Osteocyte (in vitro differentiated cells): Measurements from ENCODE around the gene RCBTB2. TPM values are rescaled to one million over a fixed set of nuclear protein-coding genes. Genes with fewer than 3 reads are reported as not detected.

Source experiments
- DNase-seq: peaks from one replicate; pipeline ENCODE4 v3.0.0; 2021; ENCODE audit warnings: mixed read lengths; ENCODE audit not compliant: unreplicated experiment; ENCODE audit errors: extremely low spot score
- H3K27ac Mint-ChIP-seq: one replicate; pipeline ENCODE4 v1.8.0; 2021; ENCODE audit warnings: mild to moderate bottlenecking, mixed read lengths; ENCODE audit not compliant: unreplicated experiment
- H3K27me3 Mint-ChIP-seq: one replicate; pipeline ENCODE4 v1.8.0; 2021; ENCODE audit warnings: mixed read lengths; ENCODE audit not compliant: unreplicated experiment
- H3K36me3 Mint-ChIP-seq: one replicate; pipeline ENCODE4 v1.8.0; 2021; ENCODE audit warnings: mixed read lengths; ENCODE audit not compliant: unreplicated experiment
- H3K4me1 Mint-ChIP-seq: one replicate; pipeline ENCODE4 v1.8.0; 2021; ENCODE audit warnings: mixed read lengths; ENCODE audit not compliant: unreplicated experiment
- H3K4me3 Mint-ChIP-seq: one replicate; pipeline ENCODE4 v1.8.0; 2021; ENCODE audit warnings: mild to moderate bottlenecking, moderate library complexity, mixed read lengths; ENCODE audit not compliant: unreplicated experiment
- H3K9me3 Mint-ChIP-seq: one replicate; pipeline ENCODE4 v1.8.0; 2021; ENCODE audit warnings: mixed read lengths; ENCODE audit not compliant: unreplicated experiment
- CTCF ChIP-seq: fragments of 200-600 bp; sonication (generic); IDR thresholded peaks from 2 replicates; pipeline ENCODE4 v1.5.0; 2021; ENCODE audit warnings: antibody characterized with exemption, mild to moderate bottlenecking, moderate library complexity
- total RNA-seq: library from RNA; stranded (reverse); gene quantifications from 2 replicates; pipeline ENCODE4 v1.2.1, GENCODE V29; 2021

RCBTB2 gene
- total RNA-seq, 1 donor from 2014 or later = 12.1 TPM

- no peaks in the 10 kb centered on the region for H3K36me3 Mint-ChIP-seq
- DNase-seq = no peak
- no peak for TF ChIP-seq CTCF
- no peaks in the 10 kb centered on the region for H3K27me3 Mint-ChIP-seq
- no peak overlapping the region for H3K27ac Mint-ChIP-seq
- H3K4me1 Mint-ChIP-seq = peaks cover 41% of the 10 kb centered on the region
- no peaks in the 10 kb centered on the region for H3K9me3 Mint-ChIP-seq
- no peak overlapping the region for H3K4me3 Mint-ChIP-seq
Measured at GRCh38 chr13:48569104-48569666, 36.3 kb upstream of the RCBTB2 start.

DNA sequence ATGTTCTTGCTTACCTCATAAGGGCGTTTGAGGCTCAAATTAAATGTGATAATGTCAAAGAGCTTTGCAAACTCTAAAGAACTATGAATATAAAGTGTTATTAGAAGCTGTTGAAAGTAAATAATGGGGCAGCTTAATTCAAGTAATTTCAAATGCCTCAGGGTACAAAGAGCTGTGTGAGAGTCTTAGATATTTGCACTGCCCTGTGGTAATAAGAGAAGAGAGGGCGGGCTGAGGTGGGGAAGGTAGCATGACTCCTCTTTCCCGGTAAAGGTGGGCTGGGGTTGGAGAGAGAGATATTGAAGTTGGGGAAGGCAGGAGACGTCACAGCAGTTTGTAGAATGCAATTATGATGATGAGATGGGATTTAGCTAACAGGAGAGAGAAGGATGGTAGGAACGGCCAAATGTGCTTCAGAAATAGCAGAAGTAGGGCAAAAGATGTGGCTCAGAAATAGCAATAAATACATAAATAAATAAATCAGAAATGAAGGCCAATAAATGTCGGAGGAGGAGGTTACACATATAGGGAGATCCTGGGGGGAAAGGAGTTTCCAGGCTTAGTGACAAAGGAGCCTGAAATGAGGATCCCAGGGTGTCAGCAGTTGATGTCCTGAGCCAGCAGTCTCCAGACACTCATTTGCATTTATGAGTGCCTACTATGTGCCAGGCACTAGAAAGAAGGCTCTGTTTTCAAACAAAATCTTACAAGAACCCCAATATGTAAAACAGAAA lies 35.7 kb upstream of the RCBTB2 start:
- TF ChIP-seq CTCF = no peak
- peaks cover 38% of the 10 kb centered on the region for H3K4me1 Mint-ChIP-seq
- H3K27ac Mint-ChIP-seq = no peak overlapping the region
- no peak overlapping the region for H3K4me3 Mint-ChIP-seq
- H3K27me3 Mint-ChIP-seq = no peaks in the 10 kb centered on the region
- DNase-seq = no peak
- no peaks in the 10 kb centered on the region for H3K36me3 Mint-ChIP-seq
- H3K9me3 Mint-ChIP-seq = no peaks in the 10 kb centered on the region

- Mint-ChIP-seq H3K27ac (no peak overlapping the region), H3K4me3 (no peak overlapping the region), H3K36me3 (no peaks in the 10 kb centered on the region), H3K9me3 (no peaks in the 10 kb centered on the region), H3K4me1 (peaks cover 35% of the 10 kb centered on the region), H3K27me3 (no peaks in the 10 kb centered on the region)
- TF ChIP-seq CTCF = no peak
- no peak for DNase-seq
Measured at GRCh38 chr13:48567515-48568369, 34.9 kb upstream of the RCBTB2 start.

DNA sequence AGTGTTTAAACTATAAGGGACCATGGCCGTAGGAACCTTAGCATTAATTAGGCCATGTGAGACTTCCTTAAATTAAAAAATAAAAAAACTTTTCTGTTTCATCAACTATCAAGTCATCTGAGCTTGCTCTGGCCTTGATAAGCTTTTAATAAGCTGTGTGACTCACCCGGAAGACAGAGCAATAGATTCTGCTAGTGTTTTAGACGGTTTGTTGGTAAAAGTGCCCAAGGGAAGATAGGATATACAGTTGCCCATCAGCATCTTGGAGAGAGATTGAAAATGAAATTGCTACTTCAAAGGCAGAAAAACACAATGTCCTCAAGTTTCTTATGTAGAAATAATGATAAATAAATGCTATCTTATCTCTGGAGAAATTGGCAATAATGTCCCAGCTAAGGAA lies 31.2 kb upstream of the RCBTB2 start:
- Mint-ChIP-seq H3K27ac (no peak overlapping the region), H3K36me3 (no peaks in the 10 kb centered on the region), H3K4me3 (no peak overlapping the region), H3K9me3 (no peaks in the 10 kb centered on the region), H3K27me3 (no peaks in the 10 kb centered on the region), H3K4me1 (peaks cover 9% of the 10 kb centered on the region)
- no peak for DNase-seq
- no peak for TF ChIP-seq CTCF

DNA sequence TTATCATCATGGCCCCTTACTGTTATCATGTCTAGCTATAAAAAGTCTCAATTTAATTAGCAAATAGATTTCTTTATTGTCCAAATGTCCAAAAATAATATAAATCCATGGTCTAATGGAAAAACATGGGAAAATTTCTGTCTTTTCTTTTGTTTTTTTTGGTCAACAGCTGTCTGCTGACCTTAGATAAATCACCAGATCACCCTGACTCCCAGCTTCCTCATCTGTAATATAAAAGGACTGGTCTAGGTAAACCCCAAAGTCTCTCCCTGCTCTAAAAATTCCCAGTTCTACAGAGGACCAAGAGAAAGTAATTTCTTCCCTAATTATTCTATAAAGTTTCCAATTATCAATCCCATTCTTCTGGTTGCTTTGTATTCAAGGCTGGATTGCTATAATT lies 30.7 kb upstream of the RCBTB2 start:
- H3K36me3 Mint-ChIP-seq = no peaks in the 10 kb centered on the region
- no peaks in the 10 kb centered on the region for H3K27me3 Mint-ChIP-seq
- DNase-seq = no peak
- no peak for TF ChIP-seq CTCF
- no peak overlapping the region for H3K4me3 Mint-ChIP-seq
- H3K27ac Mint-ChIP-seq = no peak overlapping the region
- H3K4me1 Mint-ChIP-seq = peaks cover 8% of the 10 kb centered on the region
- no peaks in the 10 kb centered on the region for H3K9me3 Mint-ChIP-seq
